ENCODE results near the gene RCOR3.
A peak's percentile ranks its signal among the peaks of the same experiment; 100 is the strongest.
"Not testable (repeated sequence)": the region's sequence is repeated elsewhere in the genome, so short reads cannot be mapped to it uniquely, and the experiment has no call there.

The RCOR3 gene

GRCh38 chr1:211260141-211261107, 1.3 kb downstream of the RCOR3 start:
- peak; percentile 73 for DNase-seq (ENCODE audit: low spot score)

- no peak for DNase-seq (ENCODE audit: low spot score)
These were observed 2.1 kb downstream of the RCOR3 start for GRCh38 chr1:211261229-211261628.

- not testable (repeated sequence) for DNase-seq (ENCODE audit: low spot score)
These were observed 3.9 kb downstream of the RCOR3 start for GRCh38 chr1:211263022-211263421.

GRCh38 chr1:211267204-211267857, 8.2 kb downstream of the RCOR3 start:
- no peak for DNase-seq (ENCODE audit: low spot score)

- DNase-seq (ENCODE audit: low spot score), result no peak
These were observed 20.2 kb downstream of the RCOR3 start for GRCh38 chr1:211279340-211279739.

GRCh38 chr1:211280910-211281309, 21.7 kb downstream of the RCOR3 start:
- no peak for DNase-seq (ENCODE audit: low spot score)

GRCh38 chr1:211281320-211282022, 22.3 kb downstream of the RCOR3 start:
- DNase-seq (ENCODE audit: low spot score), result no peak

GRCh38 chr1:211282023-211282373, 22.8 kb downstream of the RCOR3 start:
- no peak for DNase-seq (ENCODE audit: low spot score)

- no peak for DNase-seq (ENCODE audit: low spot score)
These were observed 26.0 kb downstream of the RCOR3 start for GRCh38 chr1:211285196-211285595.

- no peak for DNase-seq (ENCODE audit: low spot score)
These were observed 28.1 kb downstream of the RCOR3 start for GRCh38 chr1:211287218-211287617.

- no peak for DNase-seq (ENCODE audit: low spot score)
These were observed 33.2 kb downstream of the RCOR3 start for GRCh38 chr1:211292411-211292810.

GRCh38 chr1:211296396-211296795, 37.2 kb downstream of the RCOR3 start:
- DNase-seq (ENCODE audit: low spot score), result no peak

GRCh38 chr1:211305044-211305443, 45.9 kb downstream of the RCOR3 start:
- peak; percentile 51 for DNase-seq (ENCODE audit: low spot score)

- DNase-seq (ENCODE audit: low spot score), result no peak
These were observed 50.5 kb downstream of the RCOR3 start for GRCh38 chr1:211309617-211310016.

GRCh38 chr1:211313392-211313791, 54.2 kb downstream of the RCOR3 start:
- DNase-seq (ENCODE audit: low spot score), result no peak

GRCh38 chr1:211318576-211319280, 59.6 kb downstream of the RCOR3 start:
- no peak for DNase-seq (ENCODE audit: low spot score)

- DNase-seq (ENCODE audit: low spot score), result no peak
These were observed 60.7 kb downstream of the RCOR3 start for GRCh38 chr1:211319892-211320291.

GRCh38 chr1:211320980-211321379, 61.8 kb downstream of the RCOR3 start:
- DNase-seq (ENCODE audit: low spot score), result no peak

- DNase-seq (ENCODE audit: low spot score), result not testable (repeated sequence)
These were observed 62.5 kb downstream of the RCOR3 start for GRCh38 chr1:211321646-211322045.

GRCh38 chr1:211323156-211324063, 64.2 kb downstream of the RCOR3 start:
- peak; percentile 75 for DNase-seq (ENCODE audit: low spot score)
